WTC11 (cell line): ENCODE measurements around the gene GADD45GIP1. TPM values are rescaled to one million over a fixed set of nuclear protein-coding genes. Genes with fewer than 3 reads are reported as not detected.

ENCODE experiments used
- ATF3 ChIP-seq: sonication (generic); formaldehyde crosslinking; conservative IDR thresholded peaks from 2 replicates; pipeline ENCODE4 v1.8.1; 2022; ENCODE audit warnings: mild to moderate bottlenecking, missing genetic modification reagents
- CREM ChIP-seq: sonication (generic); formaldehyde crosslinking; IDR thresholded peaks from 2 replicates; pipeline ENCODE4 v1.8.1; 2022; ENCODE audit warnings: mild to moderate bottlenecking, missing genetic modification reagents, moderate library complexity
- ESRRA ChIP-seq: sonication (generic); formaldehyde crosslinking; IDR thresholded peaks from 2 replicates; pipeline ENCODE4 v1.8.1; 2022; ENCODE audit warnings: mild to moderate bottlenecking, missing genetic modification reagents, borderline replicate concordance
- FOXK1 ChIP-seq: sonication (generic); formaldehyde crosslinking; IDR thresholded peaks from 2 replicates; pipeline ENCODE4 v1.8.0; 2022; ENCODE audit warnings: mild to moderate bottlenecking, moderate library complexity, missing genetic modification reagents
- FOXP1 ChIP-seq: sonication (generic); formaldehyde crosslinking; IDR thresholded peaks from 2 replicates; pipeline ENCODE4 v1.8.0; 2022; ENCODE audit warnings: missing genetic modification reagents, mild to moderate bottlenecking, moderate library complexity, borderline replicate concordance
- GABPB1 ChIP-seq: sonication (generic); formaldehyde crosslinking; IDR thresholded peaks from 2 replicates; pipeline ENCODE4 v1.8.1; 2023; ENCODE audit warnings: mild to moderate bottlenecking, missing genetic modification reagents
- GRHL2 ChIP-seq: fragments of 250-450 bp; sonication (Bioruptor Pico); IDR thresholded peaks from 2 replicates; pipeline ENCODE4 v1.8.0; 2022; ENCODE audit warnings: mild to moderate bottlenecking, moderate library complexity; ENCODE audit not compliant: insufficient replicate concordance, severe bottlenecking
- GTF2I ChIP-seq: fragments of 250-450 bp; sonication (Bioruptor Pico); conservative IDR thresholded peaks from 2 replicates; pipeline ENCODE4 v1.4.0; 2021; ENCODE audit warnings: mild to moderate bottlenecking
- HMGXB4 ChIP-seq: sonication (generic); formaldehyde crosslinking; IDR thresholded peaks from 2 replicates; pipeline ENCODE4 v1.8.1; 2023; ENCODE audit warnings: mild to moderate bottlenecking, moderate library complexity, missing genetic modification reagents
- IRF1 ChIP-seq: sonication (generic); formaldehyde crosslinking; IDR thresholded peaks from 2 replicates; pipeline ENCODE4 v1.8.0; 2023; ENCODE audit warnings: missing genetic modification reagents
- MAX ChIP-seq: sonication (generic); formaldehyde crosslinking; IDR thresholded peaks from 2 replicates; pipeline ENCODE4 v1.8.0; 2022; ENCODE audit warnings: mild to moderate bottlenecking, missing genetic modification reagents
- MLX ChIP-seq: sonication (generic); formaldehyde crosslinking; IDR thresholded peaks from 2 replicates; pipeline ENCODE4 v1.8.1; 2023; ENCODE audit warnings: mild to moderate bottlenecking, missing genetic modification reagents, moderate library complexity
- NFATC4 ChIP-seq: fragments of 250-450 bp; sonication (Bioruptor Pico); IDR thresholded peaks from 2 replicates; pipeline ENCODE4 v1.9.0; 2021; ENCODE audit warnings: mild to moderate bottlenecking
- PRDM15 ChIP-seq: sonication (generic); formaldehyde crosslinking; IDR thresholded peaks from 2 replicates; pipeline ENCODE4 v1.8.0; 2022; ENCODE audit warnings: missing genetic modification reagents
- PRRX2 ChIP-seq: fragments of 250-450 bp; sonication (Bioruptor Pico); IDR thresholded peaks from 2 replicates; pipeline ENCODE4 v1.8.0; 2021; ENCODE audit warnings: mild to moderate bottlenecking
- SMAD4 ChIP-seq: sonication (generic); formaldehyde crosslinking; IDR thresholded peaks from 2 replicates; pipeline ENCODE4 v1.8.0; 2022; ENCODE audit warnings: mild to moderate bottlenecking, missing genetic modification reagents
- SP1 ChIP-seq: sonication (generic); formaldehyde crosslinking; conservative IDR thresholded peaks from 2 replicates; pipeline ENCODE4 v1.8.1; 2022; ENCODE audit warnings: missing genetic modification reagents
- TCF7 ChIP-seq: sonication (generic); formaldehyde crosslinking; IDR thresholded peaks from 2 replicates; pipeline ENCODE4 v1.8.0; 2022; ENCODE audit warnings: mild to moderate bottlenecking, low read depth, missing genetic modification reagents, moderate library complexity
- ZNF121 ChIP-seq: sonication (generic); formaldehyde crosslinking; IDR thresholded peaks from 2 replicates; pipeline ENCODE4 v1.8.0; 2023; ENCODE audit warnings: missing genetic modification reagents
- ZNF219 ChIP-seq: sonication (generic); formaldehyde crosslinking; IDR thresholded peaks from 2 replicates; pipeline ENCODE4 v1.8.0; 2023; ENCODE audit warnings: missing genetic modification reagents, mild to moderate bottlenecking, borderline replicate concordance
- ZNF317 ChIP-seq: sonication (generic); formaldehyde crosslinking; IDR thresholded peaks from 2 replicates; pipeline ENCODE4 v1.8.1; 2023; ENCODE audit warnings: low read depth, mild to moderate bottlenecking, moderate library complexity, missing genetic modification reagents, borderline replicate concordance
- total RNA-seq: library from RNA; stranded (reverse); gene quantifications from 3 replicates; pipeline ENCODE4 v1.2.3, GENCODE V29; 2021
- TF ChIP-seq, protein P1 (sequence below): sonication (generic); formaldehyde crosslinking; IDR thresholded peaks from 2 replicates; pipeline ENCODE4 v1.8.1; 2022; ENCODE audit warnings: missing genetic modification reagents, borderline replicate concordance
- TF ChIP-seq, protein P2 (sequence below): sonication (generic); formaldehyde crosslinking; IDR thresholded peaks from 2 replicates; pipeline ENCODE4 v1.8.1; 2023; ENCODE audit warnings: mild to moderate bottlenecking, missing genetic modification reagents, moderate library complexity

The GADD45GIP1 gene
- total RNA-seq, 1 experiment from 2014 or later, result 54.4 TPM

- TF ChIP-seq FOXP1 (CRISPR knock-in tag), result peak; percentile 39; the same call in 1 of the 2 replicates
- TF ChIP-seq SMAD4 (CRISPR knock-in tag), result 0 out of 2 replicates have a peak, but pooled peaks have one; percentile 14
- peak; percentile 71; the same call in 1 of the 2 replicates for TF ChIP-seq FOXK1 (CRISPR knock-in tag)
- TF ChIP-seq, protein P1, sequence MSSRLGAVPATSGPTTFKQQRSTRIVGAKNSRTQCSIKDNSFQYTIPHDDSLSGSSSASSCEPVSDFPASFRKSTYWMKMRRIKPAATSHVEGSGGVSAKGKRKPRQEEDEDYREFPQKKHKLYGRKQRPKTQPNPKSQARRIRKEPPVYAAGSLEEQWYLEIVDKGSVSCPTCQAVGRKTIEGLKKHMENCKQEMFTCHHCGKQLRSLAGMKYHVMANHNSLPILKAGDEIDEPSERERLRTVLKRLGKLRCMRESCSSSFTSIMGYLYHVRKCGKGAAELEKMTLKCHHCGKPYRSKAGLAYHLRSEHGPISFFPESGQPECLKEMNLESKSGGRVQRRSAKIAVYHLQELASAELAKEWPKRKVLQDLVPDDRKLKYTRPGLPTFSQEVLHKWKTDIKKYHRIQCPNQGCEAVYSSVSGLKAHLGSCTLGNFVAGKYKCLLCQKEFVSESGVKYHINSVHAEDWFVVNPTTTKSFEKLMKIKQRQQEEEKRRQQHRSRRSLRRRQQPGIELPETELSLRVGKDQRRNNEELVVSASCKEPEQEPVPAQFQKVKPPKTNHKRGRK (CRISPR knock-in tag), result no peak
- TF ChIP-seq ZNF317 (CRISPR knock-in tag), result no peak
- TF ChIP-seq GRHL2 (CRISPR knock-in tag), result no peak
- peak; percentile 70; the same call in 1 of the 2 replicates for TF ChIP-seq IRF1 (CRISPR knock-in tag)
- peak; percentile 95 for TF ChIP-seq HMGXB4 (CRISPR knock-in tag)
- TF ChIP-seq ESRRA (CRISPR knock-in tag), result 0 out of 2 replicates have a peak, but pooled peaks have one; percentile 45
- peak; percentile 83 for TF ChIP-seq ZNF121 (CRISPR knock-in tag)
- TF ChIP-seq PRRX2, result no peak
- peak; percentile 70 for TF ChIP-seq SP1 (CRISPR knock-in tag)
- TF ChIP-seq TCF7 (CRISPR knock-in tag), result peak; percentile 5; the same call in 1 of the 2 replicates
- no peak for TF ChIP-seq MLX (CRISPR knock-in tag)
- TF ChIP-seq MAX (CRISPR knock-in tag), result peak; percentile 35; the same call in 1 of the 2 replicates
- 0 out of 2 replicates have a peak, but pooled peaks have one; percentile 38 for TF ChIP-seq GTF2I (CRISPR knock-in tag)
- peak; percentile 47; the same call in 1 of the 2 replicates for TF ChIP-seq CREM
- TF ChIP-seq, protein P2, sequence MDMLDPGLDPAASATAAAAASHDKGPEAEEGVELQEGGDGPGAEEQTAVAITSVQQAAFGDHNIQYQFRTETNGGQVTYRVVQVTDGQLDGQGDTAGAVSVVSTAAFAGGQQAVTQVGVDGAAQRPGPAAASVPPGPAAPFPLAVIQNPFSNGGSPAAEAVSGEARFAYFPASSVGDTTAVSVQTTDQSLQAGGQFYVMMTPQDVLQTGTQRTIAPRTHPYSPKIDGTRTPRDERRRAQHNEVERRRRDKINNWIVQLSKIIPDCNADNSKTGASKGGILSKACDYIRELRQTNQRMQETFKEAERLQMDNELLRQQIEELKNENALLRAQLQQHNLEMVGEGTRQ (CRISPR knock-in tag), result peak; percentile 38; the same call in 1 of the 2 replicates
- no peak for TF ChIP-seq NFATC4 (CRISPR knock-in tag)
- TF ChIP-seq ATF3, result no peak
- no peak for TF ChIP-seq ZNF219 (CRISPR knock-in tag)
- TF ChIP-seq PRDM15, result no peak
- peak; percentile 41; the same call in 1 of the 2 replicates for TF ChIP-seq GABPB1 (CRISPR knock-in tag)
Measured at GRCh38 chr19:12956446-12957388, at the start of gene GADD45GIP1 (continued).
